GM19023 (cell line): Measurements from ENCODE around the gene SLC16A13.
A peak's percentile ranks its signal among the peaks of the same experiment; 100 is the strongest.

ENCODE experiments used
- ATAC-seq: cut with Tn5 transposase; IDR thresholded peaks from one replicate; pipeline ENCODE4 v1.9.1; 2021; ENCODE audit warnings: mild to moderate bottlenecking, moderate library complexity; ENCODE audit not compliant: unreplicated experiment

SLC16A13 gene

GRCh38 chr17:7011942-7012254, 23.9 kb upstream of the SLC16A13 start:
- ATAC-seq: no peak

DNA sequence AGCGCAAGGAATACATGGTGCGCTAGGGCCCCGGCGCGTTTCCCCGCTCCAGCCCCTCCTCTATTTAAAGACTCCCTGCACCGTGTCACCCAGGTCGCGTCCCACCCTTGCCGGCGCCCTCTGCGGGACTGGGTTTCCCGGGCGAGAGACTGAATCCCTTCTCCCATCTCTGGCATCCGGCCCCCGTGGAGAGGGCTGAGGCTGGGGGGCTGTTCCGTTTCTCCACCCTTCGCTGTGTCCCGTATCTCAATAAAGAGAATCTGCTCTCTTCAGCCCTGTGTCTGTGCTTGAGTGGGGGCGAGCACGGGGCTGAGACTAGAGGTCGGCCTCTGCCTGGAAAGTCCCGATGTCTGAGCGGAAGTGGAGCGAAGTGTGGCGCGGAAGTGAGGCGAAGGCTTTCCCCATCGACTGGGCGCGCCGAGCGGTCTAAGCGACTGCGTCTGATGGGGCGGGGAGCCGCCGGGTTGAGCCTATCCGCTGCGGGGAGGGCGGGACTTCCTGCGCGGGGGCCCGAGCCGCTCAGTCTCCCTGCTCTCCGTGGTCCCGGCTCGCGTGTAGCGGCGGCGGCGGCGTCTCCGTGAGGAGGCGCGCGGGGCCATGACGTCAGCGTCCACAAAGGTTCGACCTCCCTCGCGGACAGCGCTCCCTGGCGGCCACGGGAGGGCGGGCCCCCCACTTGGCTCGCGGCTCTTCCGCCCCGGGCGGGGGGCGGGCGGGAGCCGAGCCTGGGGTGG, 21.4 kb upstream of the SLC16A13 start:
- peak; percentile 83 for ATAC-seq

DNA sequence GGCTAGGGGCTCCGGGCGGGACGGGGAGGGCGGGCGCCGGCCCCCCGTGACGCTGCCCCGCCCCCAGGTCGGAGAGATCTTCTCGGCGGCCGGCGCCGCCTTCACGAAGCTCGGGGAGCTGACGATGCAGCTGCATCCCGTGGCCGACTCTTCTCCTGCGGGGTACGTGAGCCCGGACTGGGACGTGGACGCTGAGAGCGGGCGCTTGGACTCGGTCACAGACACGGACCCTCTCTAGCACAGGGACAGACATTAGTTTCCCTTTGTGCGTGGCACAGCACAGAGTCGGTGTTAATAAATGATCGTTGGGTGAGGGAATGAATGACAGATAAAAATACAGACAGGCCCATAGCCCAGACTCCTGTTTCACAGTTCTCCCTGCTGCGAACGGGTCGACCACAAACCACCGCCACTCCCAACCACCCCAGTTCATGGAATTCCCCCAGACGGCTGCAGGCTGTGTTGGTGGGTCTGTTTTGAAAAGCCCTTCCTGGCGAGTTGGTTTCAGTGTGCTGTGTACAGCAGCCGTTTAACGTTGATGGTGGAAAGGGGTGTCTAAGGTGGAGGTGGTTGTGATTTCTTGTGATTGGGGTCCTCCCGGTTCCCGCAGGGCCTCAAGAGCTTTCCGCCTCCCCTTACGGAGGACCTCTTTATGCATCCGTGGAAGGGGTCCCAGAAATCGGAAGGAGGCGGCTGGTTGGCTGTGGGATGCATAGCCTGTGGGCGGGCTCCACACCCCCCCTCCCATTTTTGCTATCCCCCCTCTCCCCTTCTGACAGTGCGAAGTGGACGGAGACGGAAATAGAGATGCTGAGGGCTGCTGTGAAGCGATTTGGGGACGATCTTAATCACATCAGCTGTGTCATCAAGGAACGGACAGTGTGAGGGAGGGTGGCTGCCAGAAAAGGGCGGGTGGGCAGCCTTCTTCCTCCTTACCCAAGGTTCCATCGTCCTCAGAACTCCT, 20.5 kb upstream of the SLC16A13 start:
- peak; percentile 28 for ATAC-seq

- no peak for ATAC-seq
Observed at GRCh38 chr17:7016418-7016817, 19.4 kb upstream of the SLC16A13 start.

DNA sequence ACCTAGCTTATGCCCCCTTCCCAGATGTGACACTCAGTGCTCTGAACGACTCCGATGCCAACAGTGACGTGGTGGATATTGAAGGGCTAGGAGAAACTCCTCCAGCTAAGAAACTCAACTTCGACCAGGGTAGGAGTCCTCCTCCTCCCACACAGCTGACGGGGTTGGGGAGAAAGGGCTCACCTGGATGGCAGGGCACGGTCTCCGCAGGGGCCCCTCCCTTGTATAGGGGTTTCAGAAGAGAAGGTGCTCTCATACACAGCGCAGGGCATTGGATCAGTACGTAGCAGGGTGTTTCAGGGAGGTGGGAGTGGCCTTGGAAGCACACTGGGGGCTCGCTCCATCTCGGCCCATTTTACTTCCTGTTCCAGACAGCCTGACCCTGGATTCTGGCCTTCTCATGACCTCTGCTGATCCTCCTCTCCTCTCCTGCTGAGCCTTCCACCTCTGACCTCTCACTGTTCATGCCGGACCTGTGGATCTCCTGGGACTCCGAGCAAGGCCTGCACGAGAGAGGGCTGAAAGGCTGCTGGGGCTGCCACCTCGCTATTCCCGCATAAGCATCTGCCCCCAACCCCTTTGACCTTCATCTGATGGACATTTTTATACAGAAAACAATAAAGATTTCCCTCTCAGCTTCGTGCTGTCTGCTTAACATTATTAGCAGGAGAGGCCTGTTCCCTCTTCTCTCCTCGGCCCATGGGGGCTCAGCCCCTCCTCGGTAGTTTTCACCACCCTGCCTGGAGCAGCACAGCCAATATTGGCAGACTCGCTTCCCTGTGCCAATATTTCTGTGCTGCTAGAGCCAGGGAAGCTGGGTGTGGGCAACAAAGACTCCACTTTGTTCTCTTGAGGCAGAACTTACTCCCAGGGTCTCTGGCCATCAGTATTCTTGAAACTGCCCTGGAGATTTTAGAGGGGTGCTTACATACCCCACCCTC, 18.7 kb upstream of the SLC16A13 start:
- ATAC-seq: no peak

GRCh38 chr17:7017827-7018200, 18.0 kb upstream of the SLC16A13 start:
- ATAC-seq: no peak

GRCh38 chr17:7018331-7018964, 17.4 kb upstream of the SLC16A13 start:
- ATAC-seq: no peak

DNA sequence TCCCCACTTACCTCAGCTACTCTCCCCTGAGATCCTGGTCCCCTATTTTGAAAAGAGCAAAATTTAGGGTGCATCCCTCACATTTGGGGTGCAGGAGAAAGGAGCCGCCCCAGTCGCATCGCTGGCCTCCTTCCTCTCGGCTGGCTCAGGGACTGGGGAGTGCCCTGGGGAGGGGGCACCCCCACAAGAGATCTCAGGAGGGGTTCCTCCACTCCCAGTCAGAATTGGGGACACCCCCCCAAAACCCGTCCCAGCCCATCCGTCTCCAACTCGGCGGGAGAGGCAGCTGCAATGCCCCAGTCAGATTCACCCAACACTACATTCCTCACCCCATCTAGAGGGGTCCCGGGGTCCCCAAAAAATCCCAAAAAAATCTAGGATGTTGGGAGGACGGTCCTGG, 16.4 kb upstream of the SLC16A13 start:
- ATAC-seq: no peak

- ATAC-seq: no peak
Observed at GRCh38 chr17:7019839-7020519, 15.8 kb upstream of the SLC16A13 start.

- no peak for ATAC-seq
Observed at GRCh38 chr17:7020894-7021664, 14.7 kb upstream of the SLC16A13 start.

- ATAC-seq: peak; percentile 63
Observed at GRCh38 chr17:7021993-7022778, 13.6 kb upstream of the SLC16A13 start.

GRCh38 chr17:7022781-7023571, 12.8 kb upstream of the SLC16A13 start, which contains the start of gene BCL6B:
Gene BCL6B, plus strand, starts transcription at chr17:7023050. Its CDS starts 622 bp downstream, at chr17:7023672.
- ATAC-seq: no peak

GRCh38 chr17:7023576-7024401, 12.0 kb upstream of the SLC16A13 start:
- ATAC-seq: no peak

DNA sequence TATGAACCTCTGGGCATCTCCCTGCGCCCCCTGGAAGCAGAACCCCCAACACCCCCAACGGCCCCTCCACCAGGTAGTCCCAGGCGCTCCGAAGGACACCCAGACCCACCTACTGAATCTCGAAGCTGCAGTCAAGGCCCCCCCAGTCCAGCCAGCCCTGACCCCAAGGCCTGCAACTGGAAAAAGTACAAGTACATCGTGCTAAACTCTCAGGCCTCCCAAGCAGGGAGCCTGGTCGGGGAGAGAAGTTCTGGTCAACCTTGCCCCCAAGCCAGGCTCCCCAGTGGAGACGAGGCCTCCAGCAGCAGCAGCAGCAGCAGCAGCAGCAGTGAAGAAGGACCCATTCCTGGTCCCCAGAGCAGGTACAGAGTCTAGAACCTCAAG, 11.4 kb upstream of the SLC16A13 start:
- no peak for ATAC-seq

DNA sequence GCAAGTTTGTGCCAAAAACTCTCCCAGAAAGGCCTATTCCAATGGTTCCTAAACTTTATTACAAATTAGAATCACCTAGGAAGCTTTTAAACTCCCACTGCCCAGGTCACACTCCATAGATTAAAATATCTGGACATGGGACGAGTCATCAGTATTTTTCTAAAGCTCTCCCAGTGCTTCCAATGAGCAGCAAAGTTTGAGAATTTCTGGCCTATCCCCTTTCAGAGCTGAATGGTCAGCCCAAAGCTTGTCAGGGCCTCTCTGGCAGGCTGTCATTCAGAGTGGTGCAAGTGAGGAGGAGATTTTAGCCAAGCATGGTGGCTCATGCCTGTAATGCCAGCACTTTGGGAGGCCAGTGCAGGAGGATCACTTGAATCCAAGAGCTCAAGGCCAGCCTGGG, 10.6 kb upstream of the SLC16A13 start:
- ATAC-seq: no peak

- no peak for ATAC-seq
Observed at GRCh38 chr17:7026471-7027115, 9.2 kb upstream of the SLC16A13 start.
